ENCODE data around the gene MGST3.
"Not testable (repeated sequence)": the region's sequence is repeated elsewhere in the genome, so short reads cannot be mapped to it uniquely, and the experiment has no call there.

The MGST3 gene

DNA sequence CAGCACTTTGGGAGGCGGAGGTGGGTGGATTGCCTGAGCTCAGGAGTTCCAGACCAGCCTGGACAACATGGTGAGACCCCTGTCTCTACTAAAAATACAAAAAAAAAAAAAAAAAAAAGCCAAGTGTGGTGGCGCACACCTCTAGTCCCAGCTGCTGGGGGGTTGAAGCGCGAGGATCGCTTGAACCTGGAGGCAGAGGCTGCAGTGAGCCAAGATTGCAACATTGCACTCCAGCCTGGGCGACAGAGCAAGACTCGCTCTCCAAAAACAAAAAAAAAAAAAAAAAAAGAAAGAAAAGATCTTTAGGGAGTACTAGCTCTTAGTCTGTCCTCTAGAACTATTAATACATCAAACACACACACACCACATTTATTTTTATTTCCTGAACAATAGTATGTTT, 70.9 kb downstream of the MGST3 start:
- not testable (repeated sequence) for DNase-seq

DNA sequence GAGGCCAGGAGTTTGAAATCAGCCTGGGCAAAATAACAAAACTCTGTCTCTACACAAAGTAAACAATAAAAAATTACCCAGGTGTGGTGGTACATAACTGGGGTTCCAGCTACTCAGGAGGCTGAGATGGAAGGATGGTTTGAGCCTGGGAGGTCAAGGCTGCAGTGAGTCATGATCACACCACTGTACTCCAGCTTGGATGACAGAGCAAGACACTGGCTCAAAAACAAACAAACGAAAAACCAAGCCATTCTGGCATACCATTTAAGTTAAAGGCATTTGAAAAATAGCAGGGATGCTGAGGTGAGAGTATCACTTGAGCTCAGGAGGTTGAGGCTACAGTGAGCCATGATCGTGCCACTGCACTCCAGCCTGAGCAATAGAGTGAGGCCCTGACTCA, 72.6 kb downstream of the MGST3 start:
- DNase-seq: no peak

Measured in stimulated activated CD4-positive, alpha-beta T cell treated with anti-CD3 and anti-CD28 coated beads, Interleukin-4, amount 100 ng/mL, for 1 hour (primary cell).